WTC11 (cell line): ENCODE measurements around the gene PADI1. TPM values are rescaled to one million over a fixed set of nuclear protein-coding genes. Genes with fewer than 3 reads are reported as not detected.

Experiments used
- ATAC-seq: fragments of 200-7000 bp; cut with Tn5 transposase; 2 replicates; pipeline ENCODE4 v1.10.0; 2021; ENCODE audit warnings: mild to moderate bottlenecking, moderate library complexity
- CTCF ChIA-PET: fragments of 300-600 bp; sonication (Branson Sonifier 250); formaldehyde crosslinking; loops from one replicate; lab custom pipeline; 2021; ENCODE audit warnings: antibody characterized with exemption; lab: Charles Lee
- POLR2A ChIA-PET: fragments of 350-600 bp; sonication (Branson Sonifier 250); formaldehyde crosslinking; loops from one replicate; lab custom pipeline; 2021; ENCODE audit warnings: antibody characterized with exemption; lab: Charles Lee
- DNase-seq: peaks from one replicate; pipeline ENCODE4 v3.0.0; 2021; ENCODE audit warnings: low spot score
- H3K27ac Mint-ChIP-seq: 2 replicates; pipeline ENCODE4 v1.8.0; 2021; ENCODE audit warnings: mixed read lengths
- H3K27me3 Mint-ChIP-seq: 2 replicates; pipeline ENCODE4 v1.8.0; 2021; ENCODE audit warnings: low read depth, mild to moderate bottlenecking, moderate library complexity, mixed read lengths
- H3K36me3 Mint-ChIP-seq: 2 replicates; pipeline ENCODE4 v1.8.0; 2021; ENCODE audit warnings: mixed read lengths
- H3K4me1 Mint-ChIP-seq: 2 replicates; pipeline ENCODE4 v1.8.0; 2022; ENCODE audit warnings: mixed read lengths
- H3K4me3 Mint-ChIP-seq: 2 replicates; pipeline ENCODE4 v1.8.0; 2021; ENCODE audit warnings: mild to moderate bottlenecking, moderate library complexity, mixed read lengths
- H3K9me3 Mint-ChIP-seq: 2 replicates; pipeline ENCODE4 v1.8.0; 2021; ENCODE audit warnings: mixed read lengths
- CREB1 ChIP-seq: sonication (generic); formaldehyde crosslinking; IDR thresholded peaks from 2 replicates; pipeline ENCODE4 v1.8.0; 2023; ENCODE audit warnings: mild to moderate bottlenecking, missing genetic modification reagents
- ESRRA ChIP-seq: sonication (generic); formaldehyde crosslinking; IDR thresholded peaks from 2 replicates; pipeline ENCODE4 v1.8.1; 2022; ENCODE audit warnings: mild to moderate bottlenecking, missing genetic modification reagents, borderline replicate concordance
- FOXK1 ChIP-seq: sonication (generic); formaldehyde crosslinking; IDR thresholded peaks from 2 replicates; pipeline ENCODE4 v1.8.0; 2022; ENCODE audit warnings: mild to moderate bottlenecking, moderate library complexity, missing genetic modification reagents
- GRHL2 ChIP-seq: fragments of 250-450 bp; sonication (Bioruptor Pico); IDR thresholded peaks from 2 replicates; pipeline ENCODE4 v1.8.0; 2022; ENCODE audit warnings: mild to moderate bottlenecking, moderate library complexity; ENCODE audit not compliant: insufficient replicate concordance, severe bottlenecking
- JAZF1 ChIP-seq: fragments of 250-450 bp; sonication (Bioruptor Pico); IDR thresholded peaks from 2 replicates; pipeline ENCODE4 v1.9.0; 2021; ENCODE audit warnings: moderate library complexity, mild to moderate bottlenecking, inconsistent platforms
- NFE2L1 ChIP-seq: sonication (generic); formaldehyde crosslinking; IDR thresholded peaks from 2 replicates; pipeline ENCODE4 v1.8.1; 2023; ENCODE audit warnings: missing genetic modification reagents
- OVOL2 ChIP-seq: fragments of 250-450 bp; sonication (Bioruptor Pico); IDR thresholded peaks from 2 replicates; pipeline ENCODE4 v1.9.0; 2021; ENCODE audit warnings: mild to moderate bottlenecking, borderline replicate concordance
- RELA ChIP-seq: sonication (generic); formaldehyde crosslinking; IDR thresholded peaks from 2 replicates; pipeline ENCODE4 v1.8.1; 2022; ENCODE audit warnings: missing genetic modification reagents, mild to moderate bottlenecking, borderline replicate concordance
- SMAD3 ChIP-seq: sonication (generic); formaldehyde crosslinking; IDR thresholded peaks from 2 replicates; pipeline ENCODE4 v1.8.0; 2022; ENCODE audit warnings: missing genetic modification reagents, mild to moderate bottlenecking, borderline replicate concordance
- TCF7 ChIP-seq: sonication (generic); formaldehyde crosslinking; IDR thresholded peaks from 2 replicates; pipeline ENCODE4 v1.8.0; 2022; ENCODE audit warnings: mild to moderate bottlenecking, low read depth, missing genetic modification reagents, moderate library complexity
- TEAD1 ChIP-seq: sonication (generic); formaldehyde crosslinking; IDR thresholded peaks from 2 replicates; pipeline ENCODE4 v1.8.0; 2022; ENCODE audit warnings: mild to moderate bottlenecking, missing genetic modification reagents
- TP53 ChIP-seq: sonication (generic); formaldehyde crosslinking; IDR thresholded peaks from 2 replicates; pipeline ENCODE4 v1.8.1; 2023; ENCODE audit warnings: mild to moderate bottlenecking, missing genetic modification reagents
- ZNF671 ChIP-seq: fragments of 250-450 bp; sonication (Bioruptor Pico); IDR thresholded peaks from 2 replicates; pipeline ENCODE4 v1.8.0; 2021; ENCODE audit warnings: mild to moderate bottlenecking
- total RNA-seq: library from RNA; stranded (reverse); gene quantifications from 3 replicates; pipeline ENCODE4 v1.2.3, GENCODE V29; 2021
- TF ChIP-seq, protein P1 (sequence below): sonication (generic); formaldehyde crosslinking; IDR thresholded peaks from 2 replicates; pipeline ENCODE4 v1.8.1; 2023; ENCODE audit warnings: mild to moderate bottlenecking, moderate library complexity, missing genetic modification reagents
- TF ChIP-seq, protein P2 (sequence below): sonication (generic); formaldehyde crosslinking; IDR thresholded peaks from 2 replicates; pipeline ENCODE4 v1.8.0; 2023; ENCODE audit warnings: missing genetic modification reagents, mild to moderate bottlenecking, borderline replicate concordance
- TF ChIP-seq, protein P3 (sequence below): fragments of 250-450 bp; sonication (Bioruptor Pico); IDR thresholded peaks from 2 replicates; pipeline ENCODE4 v1.9.0; 2021; ENCODE audit warnings: mild to moderate bottlenecking
- TF ChIP-seq, protein P4 (sequence below): sonication (generic); formaldehyde crosslinking; IDR thresholded peaks from 2 replicates; pipeline ENCODE4 v1.8.1; 2022; ENCODE audit warnings: mild to moderate bottlenecking, moderate library complexity, missing genetic modification reagents

The PADI1 gene
- total RNA-seq, 1 experiment from 2014 or later: 0.15 TPM

DNA sequence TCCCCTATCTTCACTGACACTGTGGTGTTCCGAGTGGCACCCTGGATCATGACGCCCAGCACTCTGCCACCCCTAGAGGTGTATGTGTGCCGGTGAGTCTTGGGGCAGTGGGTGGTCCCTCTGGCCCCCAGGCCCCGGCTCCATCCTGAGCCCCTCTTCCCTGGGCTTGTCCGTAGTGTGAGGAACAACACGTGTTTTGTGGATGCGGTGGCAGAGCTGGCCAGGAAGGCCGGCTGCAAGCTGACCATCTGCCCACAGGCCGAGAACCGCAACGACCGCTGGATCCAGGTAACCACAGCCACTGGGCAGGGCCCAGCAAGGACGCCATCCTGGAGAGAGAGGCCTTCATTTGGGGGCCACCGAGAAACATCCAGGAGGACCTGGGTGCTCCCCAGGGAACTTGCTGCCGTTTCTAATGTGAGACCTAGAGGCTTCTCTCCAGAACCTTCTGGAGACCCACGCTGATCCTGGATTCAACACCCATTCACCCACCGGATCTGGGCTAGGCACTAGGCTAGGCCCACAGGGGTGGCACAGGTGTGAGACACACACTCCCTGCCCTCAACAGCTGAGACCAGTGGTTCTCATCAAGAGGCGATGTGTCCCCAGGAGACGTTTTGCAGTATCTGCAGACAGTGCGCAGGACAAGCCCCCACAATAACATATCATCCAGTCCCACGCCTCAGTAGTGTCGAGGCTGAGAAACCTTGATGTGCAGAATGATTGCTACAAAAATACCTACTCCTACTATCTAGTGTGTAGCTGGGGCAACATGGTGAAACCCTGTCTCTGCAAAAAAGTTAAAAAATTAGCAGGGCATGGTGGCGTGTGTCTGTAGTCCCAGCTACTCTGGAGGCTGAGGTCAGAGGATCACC, 66.2 kb downstream of the PADI1 start:
- Mint-ChIP-seq H3K9me3 (no peaks in the 10 kb centered on the region), H3K4me3 (no peak overlapping the region), H3K27me3 (no peaks in the 10 kb centered on the region), H3K36me3 (no peaks in the 10 kb centered on the region), H3K4me1 (no peaks in the 10 kb centered on the region), H3K27ac (no peak overlapping the region)
- TF ChIP-seq OVOL2 (CRISPR knock-in tag): no peak
- no peak for TF ChIP-seq SMAD3 (CRISPR knock-in tag)
- TF ChIP-seq TEAD1 (CRISPR knock-in tag): no peak
- TF ChIP-seq JAZF1 (CRISPR knock-in tag): no peak
- TF ChIP-seq FOXK1 (CRISPR knock-in tag): no peak
- TF ChIP-seq CREB1 (CRISPR knock-in tag): no peak
- no peak for TF ChIP-seq NFE2L1 (CRISPR knock-in tag)
- TF ChIP-seq, protein P1, sequence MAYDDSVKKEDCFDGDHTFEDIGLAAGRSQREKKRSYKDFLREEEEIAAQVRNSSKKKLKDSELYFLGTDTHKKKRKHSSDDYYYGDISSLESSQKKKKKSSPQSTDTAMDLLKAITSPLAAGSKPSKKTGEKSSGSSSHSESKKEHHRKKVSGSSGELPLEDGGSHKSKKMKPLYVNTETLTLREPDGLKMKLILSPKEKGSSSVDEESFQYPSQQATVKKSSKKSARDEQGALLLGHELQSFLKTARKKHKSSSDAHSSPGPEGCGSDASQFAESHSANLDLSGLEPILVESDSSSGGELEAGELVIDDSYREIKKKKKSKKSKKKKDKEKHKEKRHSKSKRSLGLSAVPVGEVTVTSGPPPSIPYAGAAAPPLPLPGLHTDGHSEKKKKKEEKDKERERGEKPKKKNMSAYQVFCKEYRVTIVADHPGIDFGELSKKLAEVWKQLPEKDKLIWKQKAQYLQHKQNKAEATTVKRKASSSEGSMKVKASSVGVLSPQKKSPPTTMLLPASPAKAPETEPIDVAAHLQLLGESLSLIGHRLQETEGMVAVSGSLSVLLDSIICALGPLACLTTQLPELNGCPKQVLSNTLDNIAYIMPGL (CRISPR knock-in tag): no peak
- TF ChIP-seq GRHL2 (CRISPR knock-in tag): no peak
- ATAC-seq: no peak
- ChIA-PET CTCF (interaction anchor here (1.4 kb wide), 1 partner anchor 32 kb away, joined by 6 read pairs; no protein-coding TSS in a partner anchor), POLR2A (no interaction called here)
- no peak for DNase-seq

DNA sequence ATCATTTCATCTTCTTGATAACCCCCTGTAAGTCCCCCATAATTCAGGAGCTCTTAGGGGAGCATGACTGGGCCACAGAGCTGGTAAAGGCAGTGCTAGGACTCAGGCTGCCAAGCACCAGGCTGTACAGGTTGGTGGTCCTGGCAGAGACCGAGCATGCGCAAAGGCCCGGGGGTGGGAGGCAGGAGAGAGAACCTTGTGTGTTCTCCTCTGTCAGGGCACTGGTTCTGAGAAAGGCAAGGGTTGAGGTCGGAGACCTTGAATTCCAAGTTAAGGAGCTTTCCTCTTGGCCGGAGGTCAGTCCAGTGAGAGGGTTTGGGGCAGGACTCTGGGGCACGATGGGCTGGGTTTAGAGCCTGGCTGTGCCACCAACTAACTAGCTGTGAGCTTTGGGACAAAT, 67.1 kb downstream of the PADI1 start:
- ATAC-seq (no peak), DNase-seq (no peak)
- Mint-ChIP-seq H3K27ac (no peak overlapping the region), H3K4me3 (no peak overlapping the region), H3K9me3 (no peaks in the 10 kb centered on the region), H3K4me1 (no peaks in the 10 kb centered on the region), H3K27me3 (no peaks in the 10 kb centered on the region), H3K36me3 (no peaks in the 10 kb centered on the region)
- TF ChIP-seq TCF7 (CRISPR knock-in tag) (no peak), ESRRA (CRISPR knock-in tag) (no peak), TP53 (CRISPR knock-in tag) (no peak), ZNF671 (CRISPR knock-in tag) (no peak), RELA (CRISPR knock-in tag) (no peak)
- TF ChIP-seq, protein P2, sequence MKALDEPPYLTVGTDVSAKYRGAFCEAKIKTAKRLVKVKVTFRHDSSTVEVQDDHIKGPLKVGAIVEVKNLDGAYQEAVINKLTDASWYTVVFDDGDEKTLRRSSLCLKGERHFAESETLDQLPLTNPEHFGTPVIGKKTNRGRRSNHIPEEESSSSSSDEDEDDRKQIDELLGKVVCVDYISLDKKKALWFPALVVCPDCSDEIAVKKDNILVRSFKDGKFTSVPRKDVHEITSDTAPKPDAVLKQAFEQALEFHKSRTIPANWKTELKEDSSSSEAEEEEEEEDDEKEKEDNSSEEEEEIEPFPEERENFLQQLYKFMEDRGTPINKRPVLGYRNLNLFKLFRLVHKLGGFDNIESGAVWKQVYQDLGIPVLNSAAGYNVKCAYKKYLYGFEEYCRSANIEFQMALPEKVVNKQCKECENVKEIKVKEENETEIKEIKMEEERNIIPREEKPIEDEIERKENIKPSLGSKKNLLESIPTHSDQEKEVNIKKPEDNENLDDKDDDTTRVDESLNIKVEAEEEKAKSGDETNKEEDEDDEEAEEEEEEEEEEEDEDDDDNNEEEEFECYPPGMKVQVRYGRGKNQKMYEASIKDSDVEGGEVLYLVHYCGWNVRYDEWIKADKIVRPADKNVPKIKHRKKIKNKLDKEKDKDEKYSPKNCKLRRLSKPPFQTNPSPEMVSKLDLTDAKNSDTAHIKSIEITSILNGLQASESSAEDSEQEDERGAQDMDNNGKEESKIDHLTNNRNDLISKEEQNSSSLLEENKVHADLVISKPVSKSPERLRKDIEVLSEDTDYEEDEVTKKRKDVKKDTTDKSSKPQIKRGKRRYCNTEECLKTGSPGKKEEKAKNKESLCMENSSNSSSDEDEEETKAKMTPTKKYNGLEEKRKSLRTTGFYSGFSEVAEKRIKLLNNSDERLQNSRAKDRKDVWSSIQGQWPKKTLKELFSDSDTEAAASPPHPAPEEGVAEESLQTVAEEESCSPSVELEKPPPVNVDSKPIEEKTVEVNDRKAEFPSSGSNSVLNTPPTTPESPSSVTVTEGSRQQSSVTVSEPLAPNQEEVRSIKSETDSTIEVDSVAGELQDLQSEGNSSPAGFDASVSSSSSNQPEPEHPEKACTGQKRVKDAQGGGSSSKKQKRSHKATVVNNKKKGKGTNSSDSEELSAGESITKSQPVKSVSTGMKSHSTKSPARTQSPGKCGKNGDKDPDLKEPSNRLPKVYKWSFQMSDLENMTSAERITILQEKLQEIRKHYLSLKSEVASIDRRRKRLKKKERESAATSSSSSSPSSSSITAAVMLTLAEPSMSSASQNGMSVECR (CRISPR knock-in tag): no peak
- TF ChIP-seq, protein P3, sequence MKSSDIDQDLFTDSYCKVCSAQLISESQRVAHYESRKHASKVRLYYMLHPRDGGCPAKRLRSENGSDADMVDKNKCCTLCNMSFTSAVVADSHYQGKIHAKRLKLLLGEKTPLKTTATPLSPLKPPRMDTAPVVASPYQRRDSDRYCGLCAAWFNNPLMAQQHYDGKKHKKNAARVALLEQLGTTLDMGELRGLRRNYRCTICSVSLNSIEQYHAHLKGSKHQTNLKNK (CRISPR knock-in tag): no peak
- TF ChIP-seq, protein P4, sequence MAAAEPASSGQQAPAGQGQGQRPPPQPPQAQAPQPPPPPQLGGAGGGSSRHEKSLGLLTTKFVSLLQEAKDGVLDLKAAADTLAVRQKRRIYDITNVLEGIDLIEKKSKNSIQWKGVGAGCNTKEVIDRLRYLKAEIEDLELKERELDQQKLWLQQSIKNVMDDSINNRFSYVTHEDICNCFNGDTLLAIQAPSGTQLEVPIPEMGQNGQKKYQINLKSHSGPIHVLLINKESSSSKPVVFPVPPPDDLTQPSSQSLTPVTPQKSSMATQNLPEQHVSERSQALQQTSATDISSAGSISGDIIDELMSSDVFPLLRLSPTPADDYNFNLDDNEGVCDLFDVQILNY: no peak
- ChIA-PET POLR2A (no interaction called here), CTCF (interaction anchor here (0.7 to 1.4 kb wide), 5 partner anchors 33 to 212 kb away, joined by 3 to 6 read pairs (median 3); no protein-coding TSS in a partner anchor)
